HL-60/S4 treated with retinoic acid at 250 ng/mL for 4 days and 3 days (cell line): ENCODE data around the gene PPP1R15B.

Experiments
- in situ Hi-C: fragments of 300-500 bp; cut with MboI; formaldehyde crosslinking; loops from 2 replicates; pipeline ENCODE4 v1.7.0; 2022; ENCODE audit warnings: low sequenced_read_pairs

The PPP1R15B gene

DNA sequence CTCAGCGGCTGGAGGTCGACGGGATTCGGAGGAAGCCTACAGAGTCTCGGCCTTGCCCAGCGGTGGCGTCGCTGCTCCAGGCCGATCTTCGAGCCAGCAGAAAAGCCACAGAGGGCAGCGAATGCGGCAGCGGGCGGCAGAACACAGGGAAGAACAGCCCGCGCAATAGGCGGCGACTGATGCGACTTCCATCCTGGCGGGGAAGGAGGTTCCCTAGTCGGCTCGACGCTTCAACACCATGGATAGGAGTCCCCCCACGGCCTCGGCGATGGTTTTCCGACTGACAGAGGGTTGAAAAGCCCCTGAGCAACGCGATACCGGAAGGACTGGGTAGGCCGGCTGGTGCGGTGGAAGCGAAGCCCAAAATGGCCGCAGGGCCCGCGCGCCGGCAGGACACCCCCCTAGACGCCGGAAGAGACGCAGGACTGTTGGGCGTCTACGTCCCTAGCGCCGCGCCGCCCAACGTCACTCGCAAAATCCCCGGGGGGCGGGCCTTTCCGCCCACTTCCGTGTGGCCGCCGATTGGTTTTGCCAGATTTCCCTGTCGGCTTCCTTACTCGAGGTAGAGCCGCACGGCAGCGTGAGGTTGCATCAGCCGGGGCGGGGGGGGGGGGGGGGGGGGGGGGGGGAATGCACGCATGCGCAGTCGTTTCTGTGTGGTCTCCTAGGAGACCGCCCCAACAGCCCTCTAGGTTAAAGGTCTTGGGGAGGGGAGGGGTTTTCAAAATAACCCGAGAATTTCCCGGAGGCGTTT, at the start of gene PPP1R15B:
Gene PPP1R15B (minus strand): TSS at position 367 of the 754 bp plus-strand sequence. CDS start 406 bp downstream, outside the sequence.
- in situ Hi-C loops = no loop called here

DNA sequence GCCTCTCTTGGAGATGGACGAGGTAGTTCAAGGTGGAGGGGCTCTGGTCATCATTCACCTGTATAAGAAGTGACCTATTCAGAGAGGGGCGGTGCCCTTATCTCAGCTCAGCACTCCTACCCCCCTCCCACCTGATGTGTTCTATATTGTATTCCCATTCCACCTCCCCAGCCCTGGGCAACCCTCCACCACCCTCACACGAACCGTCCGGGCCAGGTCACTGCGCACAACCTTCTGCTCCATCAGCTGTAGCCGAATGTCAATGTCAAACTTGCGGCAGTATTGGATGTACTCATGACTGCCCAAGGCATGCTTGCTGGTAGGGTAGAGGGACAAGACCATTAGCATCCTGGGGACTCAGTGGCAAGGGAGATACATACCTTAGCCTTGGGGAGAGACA, 48.7 kb upstream of the PPP1R15B start:
- in situ Hi-C loops = no loop called here

DNA sequence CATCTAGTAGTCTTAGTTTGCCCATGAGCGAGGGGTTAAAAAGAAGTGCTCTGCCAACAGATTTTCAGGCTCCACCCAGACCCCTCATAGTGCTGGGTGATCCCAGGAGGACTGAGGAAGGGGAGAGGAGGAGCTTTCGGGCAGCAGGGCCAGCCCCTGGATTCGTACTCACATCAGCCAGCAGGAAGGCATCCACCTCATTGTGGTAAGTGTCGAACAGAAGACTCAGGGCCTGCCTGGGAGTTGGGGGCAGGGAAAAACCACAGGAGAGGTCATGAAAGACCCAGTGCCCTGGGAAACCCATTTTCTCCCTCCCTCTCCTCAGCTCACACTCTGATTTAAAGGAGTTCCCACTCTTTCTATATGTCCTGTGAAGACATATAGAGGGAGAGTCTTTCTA, 48.1 kb upstream of the PPP1R15B start:
- in situ Hi-C loops = no loop called here

DNA sequence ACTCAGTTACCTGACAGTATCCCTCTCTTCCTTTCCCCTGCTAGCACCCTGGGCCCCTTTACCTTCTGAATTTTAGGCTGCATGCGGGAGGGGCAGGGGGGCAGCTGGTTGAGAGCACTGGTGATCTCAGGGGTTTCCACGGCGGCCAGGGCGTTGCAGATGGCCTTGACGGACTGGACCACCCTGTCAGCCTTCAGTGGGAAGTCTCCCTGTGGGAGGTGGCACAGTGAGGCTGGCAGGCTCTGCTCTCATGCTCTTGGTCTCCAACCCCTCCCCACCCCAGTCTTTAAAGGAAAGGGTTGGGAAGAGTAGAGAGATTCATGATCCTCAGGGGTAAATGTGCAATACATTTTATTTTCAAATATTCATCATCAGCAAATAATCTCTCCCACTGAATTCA, 46.0 kb upstream of the PPP1R15B start:
- in situ Hi-C loops = no loop called here

DNA sequence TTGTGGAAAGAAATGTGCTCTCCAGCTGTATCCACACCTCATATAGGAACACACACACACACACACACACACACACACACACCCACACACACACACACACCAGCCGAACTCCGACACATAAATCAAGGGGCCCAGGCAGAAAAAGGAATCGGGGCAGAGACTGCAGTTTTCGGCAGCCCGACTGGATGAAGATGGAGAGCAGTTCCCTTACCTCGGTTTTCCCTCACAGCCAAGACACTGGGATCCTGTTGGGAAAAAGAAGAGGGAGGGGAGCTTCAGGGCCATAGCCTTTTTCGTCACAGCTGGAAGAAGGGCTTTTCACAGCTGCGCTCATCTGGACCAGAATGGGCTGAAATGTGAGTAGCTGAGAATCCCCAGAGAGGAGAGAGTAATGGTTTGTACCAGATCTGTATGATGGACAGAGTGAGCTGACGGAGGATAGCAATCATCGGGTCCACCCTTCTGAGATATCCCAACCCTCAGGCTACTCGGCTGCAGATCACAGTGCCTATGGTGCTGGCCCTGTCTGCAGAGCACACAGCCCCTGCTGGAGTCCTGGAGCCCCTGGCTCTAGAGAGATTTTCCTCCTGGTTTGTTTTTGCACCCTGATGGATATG, 45.3 kb upstream of the PPP1R15B start:
- in situ Hi-C loops = no loop called here

DNA sequence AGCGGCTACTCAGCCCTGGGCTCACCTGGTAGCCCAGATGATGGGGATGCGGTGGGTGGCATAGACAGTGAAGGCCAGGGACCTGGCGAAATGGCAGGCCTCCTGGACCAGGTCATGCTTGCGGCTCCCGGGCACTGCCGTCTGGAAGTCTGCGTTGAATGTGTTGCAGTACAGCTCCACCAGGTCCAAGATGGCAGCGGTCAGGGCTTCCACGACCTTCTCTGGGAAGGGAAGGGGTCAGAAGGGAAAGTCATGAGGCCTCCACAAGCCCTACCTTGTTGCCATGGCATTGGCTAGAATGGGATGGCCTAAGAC, 44.2 kb upstream of the PPP1R15B start:
- in situ Hi-C loops = no loop called here

DNA sequence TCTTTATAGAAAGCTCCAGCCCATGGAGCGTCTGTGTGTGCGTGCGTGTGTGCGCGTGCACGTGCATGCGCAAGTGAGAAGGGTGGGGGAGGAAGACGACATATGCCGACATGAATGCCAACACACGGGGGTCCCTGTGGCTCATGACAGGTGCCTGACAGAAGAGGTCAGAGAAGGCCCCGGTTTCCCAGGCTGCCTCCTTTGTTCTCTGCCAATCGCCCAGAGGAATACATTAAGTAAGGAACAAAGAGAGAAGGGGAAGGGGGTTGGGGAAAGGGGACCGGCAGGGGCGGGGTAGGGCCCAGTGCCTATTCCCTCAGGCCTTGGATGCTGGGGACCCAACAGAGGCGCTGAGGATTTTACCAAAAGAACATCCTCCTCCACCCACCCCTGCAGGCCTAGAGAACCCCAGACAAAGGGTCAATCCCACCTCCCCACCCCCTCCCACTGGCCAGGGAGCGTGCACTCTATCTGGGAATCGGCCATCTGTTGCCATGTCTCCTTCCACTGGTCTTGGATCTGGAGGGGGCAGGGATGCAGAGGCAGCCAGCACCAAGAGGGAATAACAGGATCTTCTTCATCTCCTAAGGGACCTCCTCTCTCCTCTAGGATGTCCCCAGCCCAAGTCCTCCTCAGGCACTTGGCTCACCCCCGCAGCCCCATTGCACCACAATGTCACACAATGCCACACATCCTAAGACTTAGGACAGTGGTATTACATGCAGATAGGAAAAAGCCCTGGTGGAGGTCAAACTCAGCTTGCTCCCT, 43.6 kb upstream of the PPP1R15B start:
- in situ Hi-C loops = no loop called here

DNA sequence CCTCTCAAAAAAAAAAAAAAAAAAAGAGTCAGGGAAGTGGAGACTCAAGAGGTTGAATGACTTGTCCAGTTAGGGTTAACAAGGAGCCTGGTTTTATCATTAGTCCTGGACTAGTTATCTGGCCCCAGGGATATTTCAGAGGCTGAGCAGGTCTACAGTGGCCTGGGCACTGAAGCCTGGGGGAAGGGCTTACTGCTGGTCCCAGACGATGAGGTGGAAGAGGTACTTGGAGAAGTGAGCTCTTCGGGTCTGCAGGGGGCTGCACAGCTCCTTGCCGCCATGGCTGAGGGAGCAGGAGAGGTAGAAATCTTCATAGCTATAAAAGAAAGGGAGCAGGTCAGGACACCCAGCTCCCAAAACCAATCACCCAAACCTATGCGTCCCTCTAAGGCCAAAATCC, 42.9 kb upstream of the PPP1R15B start:
- in situ Hi-C loops = no loop called here

DNA sequence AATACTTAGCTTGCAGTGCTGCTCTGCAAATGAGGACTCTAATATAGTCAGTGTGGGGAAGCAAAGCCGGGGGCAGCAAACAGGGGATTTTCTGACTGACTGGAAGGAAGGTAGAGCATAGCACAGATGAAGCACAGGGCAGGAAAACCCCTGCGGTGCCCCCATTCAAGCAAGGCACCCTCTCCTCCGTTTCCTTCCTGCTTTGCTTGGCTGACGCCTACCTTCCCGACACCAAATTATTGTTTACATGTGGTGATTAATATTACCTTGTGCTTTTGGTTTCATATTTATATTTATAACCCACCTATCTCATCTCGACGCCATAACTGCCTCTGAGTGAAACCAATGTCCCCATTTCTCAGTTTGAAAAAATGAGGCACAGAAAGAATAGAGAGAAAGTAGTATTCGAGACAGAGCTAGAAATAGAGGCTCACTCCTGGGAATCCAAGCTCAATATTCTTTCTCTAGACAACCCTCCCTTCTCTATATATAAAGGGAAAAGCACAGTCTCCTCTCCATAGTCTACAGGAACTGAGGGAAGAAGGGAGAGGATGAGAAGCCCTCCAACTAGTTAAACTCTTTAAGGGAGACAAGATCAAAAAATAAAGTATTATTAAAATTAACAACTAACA, 41.6 kb upstream of the PPP1R15B start:
- in situ Hi-C loops = no loop called here

DNA sequence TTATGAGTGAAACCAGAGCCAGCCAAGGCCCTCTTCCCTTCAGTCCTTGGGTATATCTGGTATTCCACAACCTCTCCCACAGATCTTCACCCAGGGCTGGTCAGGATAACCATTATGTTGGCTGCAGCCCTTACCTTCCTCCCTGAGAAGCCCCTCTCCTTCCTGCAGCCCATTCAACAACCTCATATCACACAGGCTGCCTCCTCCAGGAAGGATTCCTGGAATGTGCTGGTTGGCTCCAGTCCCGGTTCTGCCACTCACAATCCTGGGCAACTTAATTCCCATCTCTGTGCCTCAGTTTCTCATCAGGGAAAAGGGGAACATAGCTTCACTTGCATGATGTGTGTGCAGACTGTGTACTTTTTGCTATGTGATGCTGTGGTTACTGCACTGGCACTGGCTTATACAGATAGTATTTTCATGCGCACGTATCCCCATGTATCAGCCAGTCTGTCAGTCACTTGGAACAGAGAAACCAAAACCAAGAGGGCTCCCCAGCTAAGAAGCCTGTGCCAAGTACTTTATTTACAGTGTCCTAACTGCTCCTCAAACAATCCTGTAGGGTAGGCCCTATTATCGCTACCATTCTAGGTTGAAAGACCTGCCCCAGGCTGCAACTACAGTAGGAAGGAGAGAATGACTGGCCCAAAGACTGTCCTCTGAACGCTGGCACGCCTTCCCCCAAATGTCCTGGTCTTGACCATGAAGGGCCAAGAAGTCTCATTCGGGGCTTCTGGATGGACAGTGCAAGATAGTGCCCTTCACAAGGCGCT, 39.9 kb upstream of the PPP1R15B start:
- in situ Hi-C loops = no loop called here

DNA sequence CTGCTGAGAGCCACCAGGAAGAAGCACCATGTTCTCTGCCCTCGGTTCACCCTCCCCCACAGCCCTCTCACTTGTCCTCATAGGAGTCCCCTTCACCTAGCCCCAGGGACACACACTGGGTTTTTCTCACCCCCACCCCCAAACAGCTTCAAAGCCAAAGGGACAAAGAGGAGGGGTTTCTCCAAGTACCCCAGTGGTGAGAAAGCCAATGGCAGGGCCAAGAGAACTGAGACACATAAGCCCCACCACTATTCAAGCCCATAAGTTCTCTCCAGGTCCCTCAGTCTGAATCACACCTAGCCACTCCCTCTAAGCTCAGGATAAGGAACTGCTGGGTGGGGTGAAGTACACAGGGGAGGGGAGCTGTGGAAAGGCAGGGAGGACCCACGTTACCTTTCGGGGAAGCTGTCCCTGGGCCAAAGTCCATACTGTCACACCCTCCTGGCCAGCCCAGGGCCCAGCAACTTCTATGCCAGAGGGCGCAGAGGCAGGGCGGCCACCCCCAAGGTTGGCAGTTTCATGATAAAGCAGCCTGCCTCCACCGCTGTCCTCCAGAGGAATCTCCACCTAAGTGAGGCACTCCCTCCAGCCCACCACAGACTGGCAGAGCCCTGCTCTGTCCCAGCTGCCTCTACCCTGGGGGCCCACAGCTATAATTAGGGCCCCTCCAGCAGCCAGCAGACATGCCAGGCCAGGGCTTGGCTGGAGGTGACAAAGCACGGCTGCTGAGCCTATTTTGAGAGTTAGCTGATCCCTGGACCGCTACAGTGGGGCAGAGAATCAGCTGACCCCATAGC, 39.0 kb upstream of the PPP1R15B start:
- in situ Hi-C loops = no loop called here

DNA sequence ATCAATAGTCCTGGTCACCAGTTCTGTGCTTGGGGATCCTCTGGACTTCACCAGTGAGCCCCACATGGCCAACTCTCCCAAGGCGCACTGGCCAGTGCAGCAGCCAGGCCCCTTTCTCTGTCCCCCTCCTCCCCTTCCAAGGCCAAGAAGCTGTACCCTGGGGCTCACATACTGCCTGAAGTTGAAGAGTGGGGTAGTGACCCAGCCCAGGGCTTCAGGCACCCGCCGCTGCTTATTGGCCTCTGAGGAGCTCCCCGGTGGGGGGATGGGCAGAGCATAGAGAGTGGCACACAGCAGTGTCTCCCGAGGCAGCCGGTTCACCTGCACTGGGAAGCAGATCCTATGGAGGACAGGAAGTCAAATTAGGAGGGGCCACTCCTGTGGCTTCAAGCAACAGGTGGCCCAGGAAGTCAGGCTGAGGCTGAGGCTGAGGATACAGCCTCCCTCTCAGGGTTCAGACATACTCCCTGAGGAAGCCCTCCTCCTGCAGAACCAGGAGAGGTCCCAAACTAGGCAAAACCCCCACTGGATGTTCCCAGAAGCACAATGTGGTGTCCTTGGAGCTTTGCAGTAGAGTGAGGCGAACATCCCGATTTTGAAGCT, 38.2 kb upstream of the PPP1R15B start:
- in situ Hi-C loops = no loop called here

DNA sequence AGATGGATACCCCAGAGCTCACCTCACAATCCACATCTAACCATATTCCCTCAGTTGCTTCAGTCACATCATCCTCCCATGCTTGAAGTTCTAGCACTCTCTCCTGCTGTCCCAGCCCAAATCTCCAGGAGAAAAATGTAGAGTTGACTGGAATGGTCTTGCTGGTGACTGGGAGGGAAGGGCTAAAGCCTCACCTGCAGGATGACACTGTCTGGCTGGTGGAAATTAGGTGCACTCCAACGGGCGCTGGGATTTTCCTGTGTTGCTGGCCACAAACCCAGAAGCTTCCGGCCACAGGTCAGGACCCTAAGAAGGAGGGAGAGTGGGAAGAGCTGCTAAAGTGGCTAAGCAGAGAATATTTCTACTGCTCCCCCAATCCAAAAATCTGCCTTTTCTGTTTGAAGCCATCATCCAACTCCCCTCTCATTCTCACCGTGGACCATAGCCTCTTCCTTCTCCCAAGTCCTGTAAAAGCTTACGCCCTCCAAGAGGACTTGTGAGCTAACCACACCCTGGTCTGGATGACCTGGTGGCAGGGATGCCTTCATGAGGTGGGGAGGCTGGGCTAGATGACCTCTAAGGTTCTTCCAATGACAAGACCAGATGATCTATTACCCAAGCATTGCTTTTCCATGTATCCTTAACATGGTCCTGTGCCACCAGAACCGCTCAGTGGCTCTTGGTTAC, 37.5 kb upstream of the PPP1R15B start:
- in situ Hi-C loops = no loop called here

DNA sequence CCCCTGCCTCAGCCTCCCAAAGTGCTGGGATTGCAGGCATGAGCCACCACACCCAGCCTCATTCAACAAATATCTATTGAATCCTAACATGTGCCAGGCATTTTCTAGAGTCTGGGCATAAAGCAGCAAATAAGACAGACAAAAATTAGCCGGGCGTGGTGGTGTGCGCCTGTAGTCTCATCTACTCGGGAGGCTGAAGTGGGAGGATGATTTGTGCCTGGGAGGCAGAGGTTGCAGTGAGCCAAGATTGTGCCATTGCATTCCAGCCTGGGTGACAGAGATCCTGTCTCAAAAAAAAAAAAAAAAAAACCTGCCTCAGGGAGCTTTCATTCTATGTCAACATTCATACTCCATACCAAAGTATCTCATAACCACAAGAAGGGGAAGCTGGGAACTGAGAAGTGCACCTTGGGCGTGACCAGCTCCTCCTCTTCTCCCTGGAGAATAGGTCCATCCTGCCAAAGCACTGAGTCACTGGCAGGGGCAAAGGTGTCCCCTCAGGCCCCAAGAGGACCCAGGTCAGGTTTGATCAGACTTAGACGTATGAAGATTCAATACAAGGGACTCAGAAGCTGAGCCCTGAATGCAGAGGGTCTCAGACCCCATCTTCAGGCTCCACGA, 36.8 kb upstream of the PPP1R15B start:
- in situ Hi-C loops = no loop called here

DNA sequence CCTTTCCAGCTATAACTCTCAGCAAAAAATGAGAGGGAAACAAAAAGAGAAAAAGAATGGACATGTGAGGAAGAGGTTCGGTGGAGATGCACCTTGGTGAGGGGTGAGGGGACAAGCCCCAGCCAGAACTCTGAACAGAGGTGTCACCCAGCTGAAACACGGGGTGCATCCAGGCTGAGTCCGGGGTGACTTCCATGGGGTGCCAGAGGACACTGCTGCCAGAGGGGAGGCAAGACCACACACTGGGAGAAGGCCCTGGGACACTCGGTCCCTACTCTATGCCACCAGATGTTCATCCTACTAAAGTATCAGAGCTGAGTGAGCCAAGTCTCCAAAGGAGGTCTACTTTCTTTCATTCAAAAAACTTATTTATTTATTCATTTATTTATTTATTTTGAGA, 36.1 kb upstream of the PPP1R15B start:
- in situ Hi-C loops = no loop called here

DNA sequence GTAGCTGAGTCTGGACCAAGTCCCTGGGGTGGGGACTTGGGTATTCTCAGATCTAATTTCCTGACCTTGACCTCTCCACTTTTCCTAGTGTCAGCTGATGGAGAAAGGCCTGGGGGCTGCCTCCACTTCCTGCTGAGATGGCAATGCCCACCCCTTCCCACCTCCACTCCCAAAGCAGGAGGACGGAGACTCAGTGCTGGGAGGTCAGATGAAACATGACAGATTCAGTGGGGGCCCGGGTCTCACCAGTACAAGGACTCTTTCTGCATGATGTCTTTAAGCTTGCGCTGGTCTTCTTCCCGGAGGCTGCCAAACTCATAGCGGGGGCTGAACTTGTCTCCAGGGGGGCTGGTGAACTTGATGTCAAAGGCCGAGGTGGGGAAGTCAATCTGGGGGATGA, 35.6 kb upstream of the PPP1R15B start:
- in situ Hi-C loops = no loop called here

DNA sequence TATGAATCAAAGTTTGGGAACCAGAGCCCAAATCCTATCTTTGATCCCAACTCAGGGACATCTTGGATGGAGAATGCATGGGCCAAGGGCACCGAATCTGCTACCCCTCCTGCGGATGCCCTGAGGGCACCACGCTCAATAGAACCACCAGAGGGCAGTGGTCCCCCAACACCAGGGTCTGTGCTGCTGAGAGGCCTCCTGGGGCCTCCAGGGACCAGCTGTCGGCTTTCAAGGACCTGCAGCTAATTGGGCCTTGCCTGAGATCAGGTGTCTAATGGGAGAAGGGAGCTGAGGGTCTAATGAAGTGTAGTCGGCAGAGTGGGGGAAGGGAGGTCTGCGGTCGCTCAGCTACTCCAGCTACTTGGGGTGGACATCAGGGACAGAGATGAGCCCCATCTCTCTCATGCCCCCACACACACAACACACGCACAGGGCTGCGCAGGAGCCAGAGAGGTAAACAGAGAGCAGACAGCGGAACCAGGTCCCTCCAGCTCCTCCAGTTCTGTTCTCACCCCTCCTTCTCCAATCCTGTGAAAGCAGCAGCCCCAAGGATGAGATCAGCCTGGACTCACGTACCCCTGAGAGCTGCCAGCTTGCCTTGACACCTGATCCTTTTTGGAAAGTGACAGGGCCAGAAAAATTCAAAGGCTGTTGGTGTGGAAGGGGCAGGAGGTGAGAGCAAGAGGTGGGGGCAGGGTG, 34.9 kb upstream of the PPP1R15B start:
- in situ Hi-C loops = no loop called here

DNA sequence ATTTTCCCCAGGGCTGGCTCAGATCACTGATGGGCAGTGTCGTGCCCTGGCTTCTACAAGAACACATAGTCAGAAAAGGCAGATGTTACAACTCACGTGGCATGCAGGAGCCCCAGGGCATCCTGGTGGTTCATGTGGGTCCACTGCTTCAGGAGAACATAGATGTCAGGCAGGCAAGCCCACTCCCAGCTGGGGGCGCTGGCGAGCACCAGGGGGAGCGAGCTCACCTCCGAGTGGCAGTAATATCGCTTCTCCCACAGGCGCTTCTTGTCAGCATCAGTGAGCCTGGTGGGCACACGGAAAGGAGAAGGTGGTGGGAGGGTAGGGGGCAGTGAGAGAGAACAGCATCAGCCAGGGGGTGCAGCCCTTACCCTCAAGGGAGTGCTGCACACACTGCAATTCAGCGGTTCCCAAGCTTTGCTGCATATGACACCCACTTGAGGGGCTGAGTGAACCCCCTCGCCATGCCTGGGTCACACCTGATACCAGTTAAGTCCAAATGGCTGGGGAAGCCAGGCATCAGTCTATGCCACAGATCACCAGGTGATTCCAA, 34.3 kb upstream of the PPP1R15B start:
- in situ Hi-C loops = no loop called here
